ENCODE measurements around the gene PTRHD1. TPM values are rescaled to one million over a fixed set of nuclear protein-coding genes. Genes with fewer than 3 reads are reported as not detected.

Gene PTRHD1, protein sequence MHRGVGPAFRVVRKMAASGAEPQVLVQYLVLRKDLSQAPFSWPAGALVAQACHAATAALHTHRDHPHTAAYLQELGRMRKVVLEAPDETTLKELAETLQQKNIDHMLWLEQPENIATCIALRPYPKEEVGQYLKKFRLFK
- total RNA-seq = 1 to 10 TPM; 5.4 to 9.7 TPM

DNA sequence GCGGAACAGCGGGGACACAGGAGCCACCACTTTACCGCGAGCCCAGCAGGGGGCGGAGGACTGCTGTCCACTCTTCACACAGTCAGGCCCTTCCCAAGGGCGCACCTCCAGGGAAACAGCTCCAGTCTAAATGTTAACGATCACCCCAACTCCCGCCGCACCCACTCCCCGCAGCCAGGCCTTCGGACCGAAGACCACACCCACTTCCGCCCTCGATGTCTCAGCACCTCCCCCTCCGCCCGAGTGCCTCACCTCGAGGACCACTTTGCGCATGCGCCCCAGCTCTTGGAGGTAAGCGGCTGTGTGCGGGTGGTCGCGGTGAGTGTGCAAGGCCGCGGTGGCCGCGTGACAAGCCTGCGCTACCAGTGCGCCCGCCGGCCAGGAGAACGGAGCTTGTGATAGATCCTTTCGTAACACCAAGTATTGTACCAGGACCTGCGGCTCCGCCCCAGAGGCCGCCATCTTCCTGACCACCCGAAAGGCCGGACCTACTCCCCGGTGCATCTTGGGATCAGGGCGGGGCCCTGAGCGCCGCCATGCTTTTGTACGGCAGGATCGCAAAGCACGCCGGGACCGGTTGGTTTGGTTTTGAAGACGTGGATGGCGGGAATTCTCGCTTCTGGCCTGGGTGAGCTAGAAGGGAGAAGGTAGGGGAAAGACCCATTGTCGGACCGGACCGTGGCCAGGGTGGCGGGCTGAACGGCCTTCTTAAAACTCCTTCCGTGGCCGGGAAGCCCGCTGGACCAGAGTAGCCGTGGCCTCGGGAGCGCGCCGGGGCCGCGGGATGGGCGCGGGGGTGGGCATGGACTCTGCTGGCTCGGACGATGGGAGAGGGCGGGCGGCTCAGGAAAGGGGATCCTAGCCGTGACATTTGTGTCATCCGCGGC is at the start of gene PTRHD1, which contains the start of gene CENPO:
TSS of gene PTRHD1 (minus strand) at position 518 of the 887 bp plus-strand sequence. CDS start at position 504, 14 bp downstream.
TSS of gene CENPO (plus strand) at position 552 of the 887 bp plus-strand sequence. CDS start 495 bp downstream, outside the sequence.
- H3K27me3 ChIP-seq (replicated peaks; ENCODE audit: insufficient read depth) = no peaks in the 10 kb centered on the region
- peak within 1 kb of the TSS; percentile 99 for H3K27ac ChIP-seq
- H3K36me3 ChIP-seq = no peaks in the 10 kb centered on the region
- TF ChIP-seq, protein P1, sequence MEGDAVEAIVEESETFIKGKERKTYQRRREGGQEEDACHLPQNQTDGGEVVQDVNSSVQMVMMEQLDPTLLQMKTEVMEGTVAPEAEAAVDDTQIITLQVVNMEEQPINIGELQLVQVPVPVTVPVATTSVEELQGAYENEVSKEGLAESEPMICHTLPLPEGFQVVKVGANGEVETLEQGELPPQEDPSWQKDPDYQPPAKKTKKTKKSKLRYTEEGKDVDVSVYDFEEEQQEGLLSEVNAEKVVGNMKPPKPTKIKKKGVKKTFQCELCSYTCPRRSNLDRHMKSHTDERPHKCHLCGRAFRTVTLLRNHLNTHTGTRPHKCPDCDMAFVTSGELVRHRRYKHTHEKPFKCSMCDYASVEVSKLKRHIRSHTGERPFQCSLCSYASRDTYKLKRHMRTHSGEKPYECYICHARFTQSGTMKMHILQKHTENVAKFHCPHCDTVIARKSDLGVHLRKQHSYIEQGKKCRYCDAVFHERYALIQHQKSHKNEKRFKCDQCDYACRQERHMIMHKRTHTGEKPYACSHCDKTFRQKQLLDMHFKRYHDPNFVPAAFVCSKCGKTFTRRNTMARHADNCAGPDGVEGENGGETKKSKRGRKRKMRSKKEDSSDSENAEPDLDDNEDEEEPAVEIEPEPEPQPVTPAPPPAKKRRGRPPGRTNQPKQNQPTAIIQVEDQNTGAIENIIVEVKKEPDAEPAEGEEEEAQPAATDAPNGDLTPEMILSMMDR (IDR thresholded peaks at IDR 0.05) = peak; percentile 50
- DNase-seq (ENCODE audit: low spot score) = peak; percentile 86
- peak; percentile 93 for ATAC-seq (ENCODE audit: insufficient number of reproducible peaks, low FRiP score, low read depth)
- H3K4me1 ChIP-seq (ENCODE audit: control insufficient read depth in 1 of 2, low read depth in 2 of 2) = peaks cover 8 to 16% of the 10 kb centered on the region in 2 donors
- H3K9me3 ChIP-seq = no peaks in the 10 kb centered on the region
- peak within 1 kb of the TSS; percentile 98 for H3K4me3 ChIP-seq

DNA sequence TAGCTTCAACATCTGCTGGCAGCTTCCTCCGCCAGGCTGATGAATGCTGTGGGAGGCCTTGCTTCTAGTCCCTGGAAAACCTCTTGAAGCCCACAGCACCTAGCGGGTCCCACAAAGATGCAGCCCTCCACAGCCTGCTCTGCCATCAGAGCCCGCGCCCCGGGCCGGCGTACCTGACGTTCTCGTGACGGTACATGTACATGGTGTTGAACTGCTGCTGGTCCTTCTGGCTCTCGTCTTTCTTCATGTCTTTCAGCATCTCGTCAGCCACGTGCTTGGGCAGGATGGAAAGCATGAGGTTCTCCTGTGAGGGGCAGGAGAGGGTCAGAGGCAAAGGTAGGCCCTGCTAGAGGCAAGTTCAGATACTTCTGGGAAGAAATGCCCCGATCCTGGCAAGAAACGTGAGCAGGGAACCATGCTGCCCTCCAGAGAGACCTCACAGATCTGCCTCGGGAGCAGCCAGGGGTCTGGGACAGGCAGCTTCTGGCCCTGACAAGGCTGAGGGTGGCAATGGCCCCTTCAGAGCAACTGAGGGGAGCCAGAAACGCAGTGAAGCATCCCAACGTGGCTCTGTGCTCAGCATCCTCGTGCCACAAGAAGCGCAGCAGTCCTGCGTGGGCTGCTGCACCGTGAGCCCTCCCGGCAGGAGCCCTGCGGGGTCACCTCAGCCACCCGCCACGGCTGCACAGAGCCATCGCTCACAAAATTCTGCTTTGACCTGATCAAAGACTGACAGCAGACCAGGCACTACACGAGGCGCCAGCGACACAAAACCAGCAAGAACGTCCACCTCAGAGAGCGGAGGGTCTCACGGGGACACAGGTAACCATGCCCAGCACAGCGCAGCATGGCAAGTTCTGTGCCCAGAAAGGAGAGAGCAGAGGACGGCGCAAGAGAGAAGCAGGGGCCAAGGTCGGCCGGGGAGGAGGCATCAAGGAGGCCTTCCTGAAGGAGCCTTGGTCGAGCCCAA is 49.2 kb upstream of the PTRHD1 start:
- Histone ChIP-seq H3K4me1 (ENCODE audit: control insufficient read depth in 1 of 2, low read depth in 2 of 2) (no peaks in the 10 kb centered on the region), H3K27me3 (replicated peaks; ENCODE audit: insufficient read depth) (no peaks in the 10 kb centered on the region), H3K27ac (no peak overlapping the region), H3K36me3 (peaks cover 5% of the 10 kb centered on the region), H3K9me3 (no peaks in the 10 kb centered on the region), H3K4me3 (no peak overlapping the region)
- ATAC-seq (ENCODE audit: insufficient number of reproducible peaks, low FRiP score, low read depth) (no peak), DNase-seq (ENCODE audit: low spot score) (no peak)
- TF ChIP-seq, protein P1 (IDR thresholded peaks at IDR 0.05) = no peak

DNA sequence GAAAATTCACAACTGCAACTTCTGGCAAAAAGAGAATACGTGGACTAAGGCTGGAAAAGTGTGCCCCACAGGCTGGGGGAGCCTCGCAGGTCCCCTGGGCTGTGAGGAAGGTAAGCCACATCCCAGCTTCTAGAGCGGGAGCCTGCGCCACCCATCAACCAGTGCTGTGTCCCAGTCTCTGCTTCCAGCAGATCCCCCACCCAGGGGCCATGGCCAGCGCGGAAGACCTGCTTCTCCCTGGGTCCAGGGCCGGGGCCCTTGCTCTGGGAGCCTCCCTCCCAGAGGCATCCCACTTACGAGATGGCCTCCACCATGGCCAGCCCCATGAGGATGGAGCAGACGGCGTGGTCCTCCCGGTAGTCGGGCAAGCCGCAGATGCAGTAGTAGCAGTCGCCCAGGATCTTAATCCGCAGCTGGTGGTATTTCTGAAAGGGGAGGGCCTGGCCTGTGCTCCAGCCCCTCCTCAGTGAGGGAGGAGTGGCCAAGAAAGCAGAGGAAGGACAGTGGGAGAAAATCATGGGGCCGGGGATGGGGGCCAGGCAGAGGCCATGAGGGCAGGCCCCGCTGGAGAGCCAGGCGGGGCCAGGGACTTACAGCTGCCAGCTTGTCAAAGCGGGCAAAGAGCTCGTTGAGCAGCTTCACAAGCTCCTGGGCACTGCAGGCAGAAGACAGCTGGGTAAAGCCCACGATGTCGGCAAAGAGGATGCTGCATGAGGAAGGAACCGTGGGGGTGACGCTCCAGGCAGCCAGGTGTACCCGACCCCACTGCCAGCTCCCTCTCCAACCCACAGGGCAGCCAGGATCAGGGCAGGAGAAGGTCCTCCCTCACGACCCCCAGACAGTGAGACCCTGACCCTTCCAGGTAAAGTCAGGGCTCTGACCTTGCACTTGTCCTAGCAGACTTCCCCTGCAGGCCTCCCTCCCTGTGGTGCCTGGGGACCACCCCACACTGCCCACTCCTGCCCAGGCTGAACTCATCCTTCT is 48.1 kb upstream of the PTRHD1 start:
- no peak for ATAC-seq (ENCODE audit: insufficient number of reproducible peaks, low FRiP score, low read depth)
- Histone ChIP-seq H3K4me3 (no peak overlapping the region), H3K9me3 (no peaks in the 10 kb centered on the region), H3K36me3 (peaks cover 12% of the 10 kb centered on the region), H3K27me3 (replicated peaks; ENCODE audit: insufficient read depth) (no peaks in the 10 kb centered on the region), H3K4me1 (ENCODE audit: control insufficient read depth in 1 of 2, low read depth in 2 of 2) (no peaks in the 10 kb centered on the region), H3K27ac (no peak overlapping the region)
- TF ChIP-seq, protein P1 (IDR thresholded peaks at IDR 0.05) = no peak
- DNase-seq (ENCODE audit: low spot score) = no peak

DNA sequence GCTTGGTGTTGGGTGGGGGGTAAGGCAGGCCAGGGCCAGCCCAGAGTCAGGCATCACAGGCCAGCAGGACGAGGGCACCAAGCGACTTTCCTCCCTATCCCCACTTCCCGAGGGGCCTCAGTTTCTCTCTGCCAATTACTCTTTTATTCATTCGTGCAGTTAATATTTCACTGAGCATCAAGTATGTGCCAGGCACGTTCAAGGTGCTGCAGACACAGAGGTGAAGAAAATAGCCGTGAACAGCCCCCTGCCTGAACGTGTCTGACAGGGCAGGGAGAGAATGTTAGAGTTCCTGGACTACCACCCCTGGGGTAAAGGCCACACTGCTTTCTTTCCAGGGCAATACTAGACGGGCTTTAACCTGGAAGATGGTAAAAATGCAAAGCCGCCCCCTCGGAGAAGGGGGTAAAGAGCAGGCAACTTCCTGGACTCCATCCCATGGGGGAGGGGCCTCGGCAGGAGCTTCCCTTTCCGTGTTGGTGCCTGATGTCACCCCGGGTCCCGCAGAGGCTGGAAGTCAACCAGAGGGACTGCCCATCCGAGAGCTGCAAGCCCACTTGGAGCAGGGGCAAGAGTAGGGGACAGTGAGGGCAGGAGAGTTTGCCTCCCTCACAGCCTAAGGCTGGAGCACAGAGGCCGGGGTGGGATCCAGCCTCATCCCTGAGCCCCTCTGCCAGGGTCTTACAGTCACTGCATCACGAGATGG is 47.1 kb upstream of the PTRHD1 start:
- Histone ChIP-seq H3K9me3 (no peaks in the 10 kb centered on the region), H3K27ac (no peak overlapping the region), H3K36me3 (peaks cover 14% of the 10 kb centered on the region), H3K27me3 (replicated peaks; ENCODE audit: insufficient read depth) (no peaks in the 10 kb centered on the region), H3K4me3 (no peak overlapping the region), H3K4me1 (ENCODE audit: control insufficient read depth in 1 of 2, low read depth in 2 of 2) (no peaks in the 10 kb centered on the region)
- ATAC-seq (ENCODE audit: insufficient number of reproducible peaks, low FRiP score, low read depth) (no peak), DNase-seq (ENCODE audit: low spot score) (no peak)
- TF ChIP-seq, protein P1 (IDR thresholded peaks at IDR 0.05) = no peak
